G401.6 (cell line): Measurements from ENCODE around the gene ZCWPW1.
"Not testable (repeated sequence)": the region's sequence is repeated elsewhere in the genome, so short reads cannot be mapped to it uniquely, and the experiment has no call there.

Source experiments
- FAIRE-seq: peaks from 2 replicates; lab custom pipeline; 2012; peaks lifted over from hg19 to GRCh38; lab: Jason Lieb, UNC

Gene ZCWPW1

DNA sequence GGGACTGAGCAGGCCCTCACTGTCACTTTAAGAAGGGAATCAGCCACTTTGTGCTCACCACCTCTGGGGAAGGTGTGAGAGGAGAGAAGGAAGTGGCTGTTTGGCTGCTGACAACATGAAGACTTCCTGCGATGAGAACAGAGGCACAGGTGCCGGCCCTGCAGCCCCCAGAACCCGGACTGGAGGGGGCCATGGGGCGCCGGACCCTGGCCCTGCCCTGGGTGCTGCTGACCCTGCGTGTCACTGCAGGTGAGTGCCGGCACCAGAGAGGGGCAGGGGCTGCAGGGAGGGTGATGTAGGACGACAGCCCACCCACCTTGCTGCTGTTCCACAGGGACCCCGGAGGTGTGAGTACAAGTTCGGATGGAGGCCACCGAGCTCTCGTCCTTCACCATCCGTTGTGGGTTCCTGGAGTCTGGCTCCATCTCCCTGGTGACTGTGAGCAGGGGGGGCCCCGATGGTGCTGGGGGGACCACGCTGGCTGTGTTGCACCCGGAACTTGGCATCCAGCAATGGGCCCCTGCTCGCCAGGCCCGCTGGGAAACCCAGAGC, 76.2 kb downstream of the ZCWPW1 start:
- FAIRE-seq: not testable (repeated sequence)

DNA sequence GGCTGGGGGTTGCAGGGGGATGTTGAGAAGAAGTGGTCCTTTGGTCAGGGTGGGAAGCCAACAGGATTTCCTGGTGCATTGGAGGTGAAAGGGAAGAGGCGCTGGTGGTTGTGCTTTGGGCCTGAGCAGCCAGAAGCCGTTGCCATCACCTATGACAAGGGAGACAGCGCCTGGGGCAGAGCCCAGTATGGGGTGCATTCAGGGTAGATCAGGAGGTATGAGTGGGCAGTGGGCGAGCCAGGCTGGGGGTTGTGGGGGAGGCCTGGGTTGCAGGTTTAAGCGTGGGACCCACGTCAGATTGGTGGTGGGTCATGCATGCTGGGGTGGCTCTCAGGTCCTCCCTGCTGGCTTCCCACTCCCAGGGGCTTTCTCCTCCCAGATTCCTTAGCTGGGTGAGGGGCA, 76.8 kb downstream of the ZCWPW1 start:
- no peak for FAIRE-seq
